ENCODE measurements around the gene B3GNT3.

- TF ChIP-seq CTCF (IDR thresholded peaks at IDR 0.05) (no peak), ZFX (IDR thresholded peaks at IDR 0.05; ENCODE audit: borderline replicate concordance) (no peak)
Measured at GRCh38 chr19:17795495-17795856, 538 bp downstream of the B3GNT3 start.
